GM12891 (cell line): ENCODE data around the gene PPARA.

Experiments
- DNase-seq: peaks from one replicate; pipeline ENCODE4 v3.0.0; 2011; ENCODE audit warnings: low spot score; ENCODE audit not compliant: insufficient read length
- FAIRE-seq: peaks from 2 replicates; lab custom pipeline; 2011; peaks lifted over from hg19 to GRCh38; lab: Jason Lieb, UNC
- PAX5 ChIP-seq: IDR thresholded peaks from 2 replicates; pipeline ENCODE4 v1.6.1; 2011; ENCODE audit warnings: low read length, moderate library complexity, mild to moderate bottlenecking; ENCODE audit not compliant: insufficient read depth, severe bottlenecking
- POLR2A ChIP-seq: IDR thresholded peaks from 2 replicates; pipeline ENCODE4 v1.6.1; 2011; ENCODE audit warnings: low read depth, low read length, control low read depth
- POLR2AphosphoS5 ChIP-seq: IDR thresholded peaks from 2 replicates; pipeline ENCODE4 v1.6.1; 2011; ENCODE audit warnings: low read depth, low read length, control low read depth
- POU2F2 ChIP-seq: IDR thresholded peaks from 2 replicates; pipeline ENCODE4 v1.6.1; 2011; ENCODE audit warnings: low read depth, mild to moderate bottlenecking, control low read depth, low read length, moderate library complexity
- SPI1 ChIP-seq: IDR thresholded peaks from 2 replicates; pipeline ENCODE4 v1.6.1; 2011; ENCODE audit warnings: low read depth, low read length, control low read depth
- TAF1 ChIP-seq: IDR thresholded peaks from 2 replicates; pipeline ENCODE4 v1.6.1; 2011; ENCODE audit warnings: low read depth, low read length, control low read depth

Gene PPARA

DNA sequence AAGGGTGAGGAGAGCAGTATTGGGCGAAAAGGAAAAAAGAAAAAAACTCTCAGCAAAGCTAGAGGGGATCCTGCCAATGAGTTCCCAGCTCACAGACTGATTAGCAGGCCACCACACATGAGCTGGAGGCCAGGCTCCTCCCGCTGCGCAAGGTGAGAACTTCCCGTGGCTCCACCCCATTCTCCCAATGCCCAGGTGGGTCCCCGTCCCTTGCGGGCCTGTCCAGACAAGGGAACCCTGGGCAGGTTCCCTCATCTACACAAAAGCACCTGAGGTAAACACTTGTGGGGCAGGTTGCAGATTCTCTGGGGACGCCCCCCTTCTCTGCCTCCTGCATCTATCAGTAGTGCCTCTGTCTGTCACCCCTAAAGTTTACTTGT is 53.3 kb downstream of the PPARA start:
- TF ChIP-seq POU2F2 (no peak), POLR2AphosphoS5 (no peak), PAX5 (no peak), TAF1 (no peak), POLR2A (no peak), SPI1 (no peak)
- no peak for FAIRE-seq
- no peak for DNase-seq

DNA sequence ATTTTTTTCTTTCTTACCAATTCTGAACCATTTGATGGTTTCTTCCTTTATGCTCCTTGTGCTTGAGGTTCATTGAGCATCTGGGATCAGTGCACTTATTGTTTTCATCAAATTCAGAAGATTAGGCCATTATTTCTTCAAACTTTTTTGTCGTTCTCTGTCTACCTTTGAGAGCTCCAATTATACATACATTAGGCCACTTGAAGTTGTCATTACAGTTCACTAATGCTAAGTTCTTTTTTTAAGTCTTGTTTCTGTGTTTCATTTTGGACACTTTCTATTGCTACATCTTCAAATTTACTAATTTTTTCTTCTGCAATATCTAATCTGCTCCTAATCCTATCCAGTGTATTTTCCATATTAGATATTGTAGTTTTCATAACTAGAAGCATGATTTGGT is 58.9 kb downstream of the PPARA start:
- DNase-seq: no peak
- FAIRE-seq: no peak
- TF ChIP-seq TAF1 (no peak), POU2F2 (no peak), PAX5 (no peak), POLR2AphosphoS5 (no peak), SPI1 (no peak), POLR2A (no peak)

DNA sequence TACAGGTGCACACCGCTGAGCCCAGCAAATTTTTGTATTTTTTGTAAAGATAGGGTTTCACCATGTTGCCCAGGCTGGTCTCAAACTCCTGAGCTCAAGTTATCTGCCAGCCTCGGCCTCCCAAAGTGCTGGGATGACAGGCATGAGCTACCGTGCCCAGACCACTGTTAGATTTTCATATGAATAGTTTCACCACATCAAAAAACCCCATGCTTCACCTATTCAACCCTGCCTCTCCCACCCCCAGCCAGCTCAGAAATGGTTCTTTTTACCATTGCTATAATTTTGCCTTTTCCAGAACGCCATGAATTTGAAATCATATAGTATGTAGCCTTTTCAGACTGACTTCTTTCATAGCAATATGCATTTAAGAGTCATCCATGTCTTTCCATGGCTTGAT is 61.9 kb downstream of the PPARA start:
- DNase-seq: no peak
- no peak for TF ChIP-seq PAX5
- no peak for TF ChIP-seq TAF1
- TF ChIP-seq POLR2A: no peak
- TF ChIP-seq POU2F2: no peak
- no peak for TF ChIP-seq POLR2AphosphoS5
- no peak for TF ChIP-seq SPI1
- FAIRE-seq: peak; percentile 40

DNA sequence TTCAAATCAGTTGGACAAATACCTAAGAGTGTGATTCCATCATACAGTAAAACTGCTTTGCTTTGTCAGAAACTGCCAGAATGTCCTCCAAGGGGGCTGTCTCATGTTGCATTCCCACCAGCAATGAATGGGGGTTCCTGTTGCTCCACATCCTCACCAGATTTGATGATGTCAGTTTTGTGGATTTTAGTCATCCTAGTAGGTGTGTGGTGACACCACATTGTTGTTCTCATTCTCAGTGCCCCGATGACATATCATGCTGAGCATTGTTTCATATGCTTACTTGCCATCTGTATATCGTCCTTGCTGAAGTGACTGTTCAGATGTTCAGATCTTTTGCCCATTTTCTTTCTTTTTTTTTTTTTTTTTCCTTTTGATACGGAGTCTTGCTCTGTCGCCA is 62.7 kb downstream of the PPARA start:
- TF ChIP-seq POLR2AphosphoS5: no peak
- no peak for TF ChIP-seq POLR2A
- TF ChIP-seq PAX5: no peak
- no peak for TF ChIP-seq POU2F2
- TF ChIP-seq SPI1: no peak
- TF ChIP-seq TAF1: no peak
- DNase-seq (no peak), FAIRE-seq (peak; percentile 9)

DNA sequence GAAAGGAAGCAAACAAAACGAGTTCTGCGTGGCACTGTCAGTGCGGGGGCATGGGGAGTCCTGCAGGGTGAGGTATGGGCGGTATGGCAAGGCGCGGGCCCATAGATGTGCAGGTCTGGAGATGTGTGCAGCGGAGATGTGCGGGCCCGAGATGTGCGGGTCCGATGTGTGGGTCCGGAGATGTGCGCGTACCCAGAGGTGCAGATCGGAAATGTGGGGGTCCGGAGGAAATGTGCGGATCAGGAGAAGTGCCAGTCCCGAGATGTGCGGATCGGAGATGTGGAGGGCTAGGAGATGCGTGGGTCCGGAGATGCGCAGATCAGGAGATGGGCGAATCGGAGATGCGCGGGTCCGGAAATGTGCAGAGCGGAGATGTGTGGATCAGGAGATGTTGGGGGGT is 63.8 kb downstream of the PPARA start:
- FAIRE-seq (no peak), DNase-seq (no peak)
- TF ChIP-seq TAF1: no peak
- no peak for TF ChIP-seq SPI1
- no peak for TF ChIP-seq POLR2AphosphoS5
- TF ChIP-seq POLR2A: no peak
- TF ChIP-seq POU2F2: no peak
- TF ChIP-seq PAX5: no peak

DNA sequence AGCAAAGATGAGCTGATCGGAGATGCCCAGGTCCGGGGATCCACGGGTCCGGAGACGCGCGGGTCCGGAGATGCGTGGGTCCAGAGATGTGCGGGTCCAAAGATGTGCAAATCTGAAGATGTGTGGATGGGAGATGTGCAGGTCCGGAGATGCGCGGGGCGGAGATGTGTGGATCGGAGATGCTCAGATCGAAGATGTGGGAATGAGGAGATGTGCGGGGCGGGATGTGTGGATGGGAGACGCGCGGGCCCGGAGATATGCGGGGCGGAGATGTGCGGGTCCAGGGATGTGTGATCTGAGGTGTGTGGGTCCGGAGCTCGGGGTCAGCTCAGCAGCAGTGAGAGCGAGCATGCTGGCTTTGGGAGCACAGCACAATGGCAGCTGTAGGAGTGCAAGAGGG is 64.3 kb downstream of the PPARA start:
- TF ChIP-seq TAF1 (no peak), PAX5 (no peak), POLR2A (no peak), SPI1 (no peak), POLR2AphosphoS5 (no peak), POU2F2 (no peak)

DNA sequence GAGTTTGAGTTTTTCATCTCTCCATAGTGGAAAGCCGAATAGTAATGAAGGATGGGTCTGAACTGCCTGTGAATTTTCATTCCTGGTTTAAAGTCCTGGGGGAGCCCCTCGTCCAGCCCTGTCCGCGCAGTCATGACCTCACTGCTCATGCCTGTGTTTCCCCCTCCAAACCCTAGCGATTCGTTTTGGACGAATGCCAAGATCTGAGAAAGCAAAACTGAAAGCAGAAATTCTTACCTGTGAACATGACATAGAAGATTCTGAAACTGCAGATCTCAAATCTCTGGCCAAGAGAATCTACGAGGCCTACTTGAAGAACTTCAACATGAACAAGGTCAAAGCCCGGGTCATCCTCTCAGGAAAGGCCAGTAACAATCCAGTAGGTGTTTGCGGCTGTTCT is 69.3 kb downstream of the PPARA start:
- no peak for TF ChIP-seq SPI1
- no peak for TF ChIP-seq POLR2A
- TF ChIP-seq POU2F2: no peak
- no peak for TF ChIP-seq PAX5
- TF ChIP-seq POLR2AphosphoS5: no peak
- TF ChIP-seq TAF1: no peak
- FAIRE-seq (no peak), DNase-seq (no peak)

More for the DNA sequence above, 64.3 kb downstream of the PPARA start:
- DNase-seq (no peak), FAIRE-seq (no peak)

DNA sequence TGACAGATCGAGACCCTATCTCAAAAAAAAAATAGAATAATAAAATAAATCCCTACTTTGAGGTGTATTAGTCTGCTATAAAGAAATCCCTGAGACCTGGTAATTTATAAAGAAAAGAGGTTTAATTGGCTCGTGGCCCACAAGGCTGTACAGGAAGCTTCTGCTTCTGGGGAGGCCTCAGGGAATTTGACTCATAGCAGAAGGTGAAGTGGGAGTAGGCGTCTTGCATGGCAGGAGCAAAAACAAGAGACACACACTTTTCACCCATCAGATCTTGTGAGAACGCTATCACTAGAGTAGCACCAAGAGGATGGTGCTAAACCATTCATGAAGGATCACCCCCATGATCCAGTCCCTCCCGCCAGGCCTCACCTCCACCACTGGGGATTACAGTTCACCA is 70.6 kb downstream of the PPARA start:
- FAIRE-seq: no peak

DNA sequence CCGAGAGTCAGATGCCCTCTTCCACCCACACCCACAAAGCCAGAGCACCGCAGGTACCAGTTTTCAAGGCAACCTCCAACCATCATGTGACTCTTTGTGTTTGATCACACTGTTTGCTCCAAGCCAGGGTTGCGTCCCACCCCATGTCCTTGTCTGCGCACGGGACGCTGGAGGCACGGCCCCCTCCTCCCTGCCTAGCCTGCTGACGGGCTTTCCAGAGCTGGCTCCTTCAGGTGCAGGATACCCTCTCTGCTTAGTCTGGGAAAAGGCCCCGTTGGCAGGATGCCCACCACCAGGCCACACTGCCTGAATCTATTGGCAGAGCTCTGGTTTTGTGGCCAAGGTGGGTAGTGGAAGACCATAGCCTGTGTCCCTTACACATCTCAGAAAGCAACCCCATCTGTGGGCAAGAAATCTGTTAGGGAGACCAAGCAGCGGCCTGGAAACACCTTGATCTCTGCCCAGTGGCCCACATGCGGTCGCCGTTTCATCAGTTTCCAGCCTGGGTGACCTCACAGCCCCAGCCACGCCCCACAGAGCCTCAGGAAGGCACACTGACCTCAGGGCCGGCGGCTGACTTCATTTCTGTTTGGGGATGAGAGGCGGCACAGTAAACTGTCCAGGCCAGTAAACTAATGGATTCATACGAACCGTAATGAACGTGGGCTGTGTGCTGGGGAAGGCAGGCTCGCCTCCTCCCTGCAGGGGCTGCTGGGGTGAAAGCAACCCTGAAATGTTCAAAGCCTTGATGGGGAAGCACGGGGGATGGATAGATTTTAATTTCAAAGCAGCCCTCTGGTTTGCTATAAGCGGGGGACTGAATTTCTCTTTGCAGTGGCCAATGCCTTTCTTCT is 73.9 kb downstream of the PPARA start:
- FAIRE-seq: no peak
- TF ChIP-seq POLR2AphosphoS5 (no peak), SPI1 (no peak), PAX5 (no peak), TAF1 (no peak), POU2F2 (no peak), POLR2A (no peak)

More for the DNA sequence above, 70.6 kb downstream of the PPARA start:
- TF ChIP-seq POU2F2 (no peak), SPI1 (0 out of 2 replicates have a peak, but pooled peaks have one; percentile 10)
- DNase-seq: no peak

DNA sequence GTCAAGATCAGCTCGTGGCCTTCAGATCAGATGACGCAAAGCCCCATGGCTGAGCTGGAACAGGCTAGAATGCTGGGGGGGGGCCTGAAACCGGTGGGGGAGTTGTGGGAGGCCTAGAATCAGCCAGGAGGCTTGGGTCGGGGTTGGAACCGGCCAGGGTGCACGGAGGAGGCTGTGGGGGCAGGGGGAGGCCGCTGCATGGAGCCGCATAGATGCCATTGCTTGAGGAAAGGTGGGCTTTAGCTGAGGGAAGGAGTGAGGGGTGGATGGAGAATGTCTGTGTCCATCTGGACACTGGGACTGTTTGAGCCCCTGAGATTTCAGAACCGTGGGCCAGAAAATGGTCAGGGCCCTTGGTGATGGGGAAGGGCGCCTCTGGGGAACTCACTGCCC is 74.6 kb downstream of the PPARA start:
- TF ChIP-seq TAF1: no peak
- TF ChIP-seq PAX5: no peak
- no peak for TF ChIP-seq POU2F2
- no peak for TF ChIP-seq SPI1
- TF ChIP-seq POLR2AphosphoS5: no peak
- no peak for TF ChIP-seq POLR2A

More for the DNA sequence above, 73.9 kb downstream of the PPARA start:
- no peak for DNase-seq

DNA sequence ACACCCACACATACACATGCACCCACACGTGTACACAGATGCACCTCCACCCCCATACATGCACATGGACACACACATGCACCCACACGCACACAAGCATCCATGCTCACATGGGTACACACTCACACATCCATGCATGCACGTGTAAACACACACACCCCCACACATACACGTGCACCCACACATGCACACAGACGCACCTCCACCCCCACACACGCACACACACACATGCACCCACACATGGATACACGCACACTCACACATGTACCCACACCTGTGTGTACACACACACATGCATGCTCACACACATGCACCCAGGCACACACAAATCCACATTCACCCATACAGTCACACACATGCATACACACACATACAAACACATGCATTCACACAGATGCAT is 75.3 kb downstream of the PPARA start:
- DNase-seq: no peak
- TF ChIP-seq TAF1: no peak
- TF ChIP-seq POU2F2: 0 out of 2 replicates have a peak, but pooled peaks have one; percentile 3
- FAIRE-seq: peak; percentile 78

More for the DNA sequence above, 74.6 kb downstream of the PPARA start:
- DNase-seq (no peak), FAIRE-seq (no peak)
